Common myeloid progenitor, CD34-positive (primary cell): ENCODE measurements around the gene ATP6V0D1.
"Not testable (repeated sequence)": the region's sequence is repeated elsewhere in the genome, so short reads cannot be mapped to it uniquely, and the experiment has no call there.

Experiments used
- CTCF ChIA-PET: fragments of 350-600 bp; sonication (Branson Sonifier 250); formaldehyde crosslinking; loops from one replicate; lab custom pipeline; 2021; ENCODE audit warnings: antibody characterized with exemption; lab: Charles Lee
- POLR2A ChIA-PET: fragments of 350-600 bp; sonication (Branson Sonifier 250); formaldehyde crosslinking; loops from one replicate; lab custom pipeline; 2021; ENCODE audit warnings: antibody characterized with exemption; lab: Charles Lee
- DNase-seq, 3 donors: peaks; one replicate each; pipeline versions ENCODE4 v3.0.0 to v3.0.0-alpha.2; 2013
- H3K27ac ChIP-seq, 2 experiments: 1 replicate in 1 of 2; 2 replicates in 1 of 2; pipeline ENCODE4 v1.7.0; 2013; ENCODE audit warnings: inconsistent platforms in 2 of 2, low read length in 2 of 2, mild to moderate bottlenecking in 2 of 2, low read depth in 1 of 2, moderate library complexity in 1 of 2; ENCODE audit not compliant: severe bottlenecking in 2 of 2, insufficient read depth in 1 of 2, poor library complexity in 1 of 2
- H3K27me3 ChIP-seq, 5 experiments: replicated peaks in 2 of 5; 1 replicate in 3 of 5; 2 replicates in 2 of 5; pipeline versions ENCODE4 v1.6.1 to v1.7.0; 2013; ENCODE audit warnings: low read length in 4 of 5, mild to moderate bottlenecking in 2 of 5, moderate library complexity in 2 of 5, inconsistent platforms in 1 of 5; ENCODE audit not compliant: insufficient read depth in 5 of 5, control insufficient read depth in 4 of 5
- H3K36me3 ChIP-seq, 4 experiments: 1 replicate in 2 of 4; 2 replicates in 2 of 4; pipeline versions ENCODE4 v1.6.1 to v1.7.0; 2013; ENCODE audit warnings: low read length in 3 of 4, control low read depth in 1 of 4, mild to moderate bottlenecking in 1 of 4; ENCODE audit not compliant: control insufficient read depth in 4 of 4, insufficient read depth in 4 of 4
- H3K4me1 ChIP-seq, 4 experiments: 1 replicate in 3 of 4; 2 replicates in 1 of 4; pipeline versions ENCODE4 v1.6.1 to v1.7.1; 2013; ENCODE audit warnings: low read length in 3 of 4, mild to moderate bottlenecking in 3 of 4, control low read depth in 1 of 4, inconsistent platforms in 1 of 4, moderate library complexity in 1 of 4; ENCODE audit not compliant: control insufficient read depth in 4 of 4, insufficient read depth in 4 of 4; ENCODE audit errors: control extremely low read depth in 1 of 4
- H3K4me3 ChIP-seq, 7 experiments: 1 replicate in 4 of 7; 2 replicates in 3 of 7; pipeline versions ENCODE4 v1.5.1 to v1.7.0; 2013; ENCODE audit warnings: mild to moderate bottlenecking in 7 of 7, low read length in 6 of 7, moderate library complexity in 6 of 7, inconsistent platforms in 2 of 7, low read depth in 2 of 7, control low read depth in 1 of 7; ENCODE audit not compliant: insufficient read depth in 4 of 7, control insufficient read depth in 1 of 7; ENCODE audit errors: extremely low read depth in 1 of 7
- H3K9me3 ChIP-seq, 5 experiments: 1 replicate in 4 of 5; 2 replicates in 1 of 5; pipeline versions ENCODE4 v1.6.1 to v1.7.1; 2013; ENCODE audit warnings: low read length in 4 of 5, mild to moderate bottlenecking in 2 of 5, inconsistent platforms in 1 of 5, low read depth in 1 of 5, moderate library complexity in 1 of 5; ENCODE audit not compliant: control insufficient read depth in 4 of 5, insufficient read depth in 2 of 5; ENCODE audit errors: control extremely low read depth in 1 of 5
- WGBS: methylation state at CpG from one replicate; pipeline ENCODE4 v1.1.5; 2013; ENCODE audit not compliant: insufficient coverage; 5-methylcytosine and 5-hydroxymethylcytosine counted together

The ATP6V0D1 gene

GRCh38 chr16:67517155-67517445, 36.1 kb upstream of the ATP6V0D1 start:
- Histone ChIP-seq H3K4me3 (peak overlapping the region in 1 of 7 experiments; percentile 26), H3K4me1 (peaks cover 0 to 56% (median 51%) of the 10 kb centered on the region in 4 experiments), H3K27me3 (no peaks in the 10 kb centered on the region), H3K9me3 (no peaks in the 10 kb centered on the region), H3K36me3 (no peaks in the 10 kb centered on the region), H3K27ac (peak overlapping the region in 1 of 2 experiments; percentile 32)
- 39% methylated on average over 3 of the region's 3 CpGs for whole genome bisulfite sequencing
- ChIA-PET CTCF (interaction anchor here (0.6 to 10.5 kb wide), 15 partner anchors 8 to 278 kb away, joined by 3 to 228 read pairs (median 5); partner anchors contain the start of genes AGRP, ATP6V0D1 and CARMIL2), POLR2A (interaction anchor here (0.6 to 1.1 kb wide), 3 partner anchors 8 to 117 kb away, joined by 3 to 4 read pairs (median 3); no protein-coding TSS in a partner anchor)
- DNase-seq, result peak in 2 of 3 donors; percentile 52 to 67

DNA sequence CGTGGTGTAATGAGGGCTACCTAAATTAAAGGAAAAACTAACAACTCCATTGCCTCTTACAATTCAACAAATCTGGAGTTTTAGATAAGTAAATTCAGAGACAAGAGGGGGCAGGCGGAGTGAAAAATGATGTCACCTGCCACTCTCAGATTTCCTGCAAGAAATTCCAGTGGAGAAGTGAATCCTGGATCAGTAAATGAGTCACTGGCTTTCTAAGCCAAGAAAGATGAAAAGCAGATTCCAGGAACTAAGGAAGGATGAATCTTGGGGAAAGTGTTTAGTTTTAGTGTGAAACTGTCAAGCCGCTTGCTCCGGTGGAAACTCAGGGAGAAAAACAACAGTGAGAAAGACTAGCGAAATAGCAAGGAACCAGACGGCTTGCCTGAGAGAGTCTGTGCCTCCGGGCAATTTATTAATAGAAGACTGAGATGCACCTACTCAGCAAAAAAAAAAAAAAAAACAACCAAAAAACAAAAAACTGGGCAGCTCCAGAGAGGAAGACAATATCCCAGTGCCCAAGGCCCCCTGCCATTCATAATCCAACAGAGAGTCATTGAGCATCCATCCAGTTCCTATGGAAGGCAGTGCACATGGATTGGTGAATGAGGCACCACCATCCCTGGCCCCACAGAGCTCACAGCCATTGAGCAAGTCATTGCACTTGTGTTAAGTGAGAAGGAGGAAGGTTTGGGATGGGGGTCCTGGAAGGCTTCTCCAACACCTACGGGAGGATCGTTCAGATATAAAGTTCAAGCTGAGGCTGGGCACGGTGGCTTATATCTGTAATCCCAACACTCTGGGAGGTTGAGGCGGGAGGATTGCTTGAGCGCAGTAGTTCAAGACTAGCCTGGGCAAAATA, 35.6 kb upstream of the ATP6V0D1 start:
- DNase-seq, result no peak
- POLR2A ChIA-PET, result interaction anchor here (0.6 to 1.1 kb wide), 3 partner anchors 9 to 118 kb away, joined by 3 to 4 read pairs (median 3); no protein-coding TSS in a partner anchor
- Histone ChIP-seq H3K27ac (peak overlapping the region in 1 of 2 experiments; percentile 32), H3K36me3 (no peaks in the 10 kb centered on the region), H3K4me1 (peaks cover 0 to 54% (median 48%) of the 10 kb centered on the region in 4 experiments), H3K27me3 (no peaks in the 10 kb centered on the region), H3K4me3 (peak overlapping the region in 1 of 7 experiments; percentile 26), H3K9me3 (no peaks in the 10 kb centered on the region)
- CTCF ChIA-PET, result interaction anchor here (0.7 to 10.5 kb wide), 16 partner anchors 9 to 162 kb away, joined by 3 to 228 read pairs (median 6); partner anchors contain the start of genes AGRP, ATP6V0D1 and CARMIL2
- 95% methylated on average over 8 of the region's 12 CpGs for WGBS

DNA sequence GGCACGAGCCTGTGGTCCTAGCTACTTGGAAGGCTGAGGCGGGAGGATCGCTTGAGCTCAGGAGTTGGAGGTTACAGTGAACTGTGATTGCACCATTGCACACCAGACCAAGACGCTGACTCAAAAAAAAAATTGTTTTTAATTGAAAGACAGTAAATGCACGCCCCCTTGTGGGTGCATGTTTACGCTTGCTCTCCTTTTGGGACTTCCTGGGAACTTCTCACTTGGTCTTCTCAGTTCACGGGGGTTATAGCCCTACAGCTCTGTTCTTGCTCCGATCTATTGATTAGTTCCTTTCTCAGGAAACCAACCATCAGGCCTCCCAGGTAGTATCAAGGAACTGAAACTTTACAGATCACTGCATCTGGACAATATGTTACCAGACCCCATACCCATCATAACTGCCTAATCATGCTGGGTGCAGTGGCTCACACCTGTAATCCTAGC, 33.4 kb upstream of the ATP6V0D1 start:
- CTCF ChIA-PET, result interaction anchor here (0.6 to 10.5 kb wide), 20 partner anchors 12 to 288 kb away, joined by 3 to 228 read pairs (median 4); partner anchors contain the start of genes ACD, AGRP, ATP6V0D1 and CARMIL2
- no peak overlapping the region for H3K27ac ChIP-seq
- H3K9me3 ChIP-seq, result no peaks in the 10 kb centered on the region
- no peaks in the 10 kb centered on the region for H3K27me3 ChIP-seq
- peak; percentile 89 to 94 (median 91) for DNase-seq
- H3K36me3 ChIP-seq, result no peaks in the 10 kb centered on the region
- peaks cover 0 to 43% (median 37%) of the 10 kb centered on the region in 4 experiments for H3K4me1 ChIP-seq
- 6% methylated on average over 6 of the region's 8 CpGs for WGBS
- peak overlapping the region in 1 of 7 experiments; percentile 28 for H3K4me3 ChIP-seq
- POLR2A ChIA-PET, result interaction anchor here (0.6 to 1.1 kb wide), 4 partner anchors 26 to 217 kb away, joined by 3 to 4 read pairs (median 3); no protein-coding TSS in a partner anchor

DNA sequence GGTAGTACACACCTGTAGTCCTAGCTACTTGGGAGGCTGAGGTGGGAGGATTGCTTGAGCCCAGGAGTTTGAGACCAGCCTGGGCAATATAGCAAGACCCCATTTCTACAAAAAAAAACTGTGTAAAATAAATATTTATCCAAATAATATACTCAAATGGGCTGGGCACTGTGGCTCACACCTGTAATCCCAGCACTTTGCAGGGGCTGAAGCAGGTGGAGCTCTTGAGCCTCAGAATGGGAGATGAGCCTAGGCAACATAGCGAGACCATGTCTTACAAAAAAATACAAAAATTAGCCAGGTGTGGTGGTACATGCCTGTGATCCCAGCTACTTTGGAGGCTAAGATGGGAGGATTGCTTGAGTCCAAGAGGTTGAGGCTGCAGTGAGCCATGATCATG, 32.9 kb upstream of the ATP6V0D1 start:
- WGBS, result no CpG with 5 or more reads among the region's 1 CpG
- DNase-seq, H3K4me3 ChIP-seq, H3K27me3 ChIP-seq, H3K9me3 ChIP-seq, H3K36me3 ChIP-seq, H3K27ac ChIP-seq: not testable (repeated sequence)
- ChIA-PET CTCF (interaction anchor here (0.6 to 10.5 kb wide), 17 partner anchors 9 to 160 kb away, joined by 3 to 228 read pairs (median 4); partner anchors contain the start of genes AGRP, ATP6V0D1 and CARMIL2), POLR2A (interaction anchor here (0.6 to 1.1 kb wide), 2 partner anchors 25 to 46 kb away, joined by 3 read pairs; no protein-coding TSS in a partner anchor)
- H3K4me1 ChIP-seq, result peaks cover 0 to 38% (median 34%) of the 10 kb centered on the region in 4 experiments

DNA sequence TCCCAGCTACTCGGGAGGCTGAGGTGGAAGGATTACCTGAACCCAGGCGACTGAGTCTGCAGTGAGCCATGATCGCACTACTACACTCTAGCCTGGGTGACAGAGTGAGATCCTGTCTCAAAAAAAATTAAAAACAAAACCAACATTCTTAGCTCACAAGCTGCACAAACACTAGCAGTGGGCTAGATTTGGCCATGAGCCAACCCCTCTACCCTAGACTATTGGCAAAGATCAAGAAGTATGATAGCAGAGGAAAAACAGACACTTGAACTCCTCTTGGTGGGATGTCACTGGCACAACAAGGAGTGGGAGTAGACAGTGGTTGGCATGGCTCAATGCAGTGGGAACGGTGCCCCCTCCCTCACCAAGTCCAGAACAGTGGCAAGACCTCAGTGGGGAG, 28.1 kb upstream of the ATP6V0D1 start:
- 97% methylated on average over 3 of the region's 4 CpGs for WGBS
- ChIA-PET CTCF (interaction anchor here (0.8 to 10.5 kb wide), 7 partner anchors 10 to 154 kb away, joined by 3 to 228 read pairs (median 3); no protein-coding TSS in a partner anchor), POLR2A (no interaction called here)
- Histone ChIP-seq H3K36me3 (no peaks in the 10 kb centered on the region), H3K9me3 (no peaks in the 10 kb centered on the region), H3K4me3 (no peak overlapping the region), H3K27ac (no peak overlapping the region), H3K27me3 (no peaks in the 10 kb centered on the region), H3K4me1 (peaks cover 0 to 3% (median 0%) of the 10 kb centered on the region in 4 experiments)
- peak in 2 of 3 donors; percentile 51 to 56 for DNase-seq

DNA sequence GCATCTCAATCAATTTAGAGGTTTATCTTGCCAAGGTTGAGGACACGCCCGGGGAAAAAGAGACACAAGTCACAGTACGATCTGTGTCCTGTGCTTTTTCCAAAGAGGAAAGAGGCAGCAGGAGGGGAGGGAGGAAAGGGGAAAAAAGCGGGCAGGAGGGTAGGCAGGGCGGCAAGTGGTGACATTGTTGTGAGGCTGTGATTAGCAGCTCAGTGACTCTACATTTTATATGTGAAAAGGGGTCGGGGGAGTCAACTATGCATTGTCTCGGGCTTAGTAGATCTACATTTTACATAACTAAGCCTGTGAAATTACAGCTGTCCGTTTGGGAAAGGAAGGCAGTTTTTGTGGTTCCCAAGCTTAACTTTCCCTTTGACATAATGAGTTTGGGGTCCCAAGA, 25.5 kb upstream of the ATP6V0D1 start:
- no peak for DNase-seq
- Histone ChIP-seq H3K27ac (no peak overlapping the region), H3K9me3 (no peaks in the 10 kb centered on the region), H3K36me3 (no peaks in the 10 kb centered on the region), H3K4me3 (no peak overlapping the region), H3K27me3 (no peaks in the 10 kb centered on the region), H3K4me1 (peaks cover 0 to 3% (median under 1%) of the 10 kb centered on the region in 4 experiments)
- WGBS, result 92% methylated on average over 3 of the region's 8 CpGs
- CTCF ChIA-PET, result interaction anchor here (0.8 to 1.6 kb wide), 3 partner anchors 10 to 17 kb away, joined by 3 to 4 read pairs (median 4); no protein-coding TSS in a partner anchor
- POLR2A ChIA-PET, result no interaction called here
